Smooth muscle cell (in vitro differentiated cells): ENCODE results near the gene MCM7. TPM values are rescaled to one million over a fixed set of nuclear protein-coding genes. Genes with fewer than 3 reads are reported as not detected.

Experiments
- DNase-seq: peaks from one replicate; lab custom pipeline; 2025; ENCODE audit not compliant: unreplicated experiment; lab: John Stamatoyannopoulos, UW
- H2AFZ ChIP-seq: fragments of 200-600 bp; sonication (generic); 2 replicates; pipeline ENCODE4 v1.6.0; 2016; ENCODE audit warnings: antibody characterized with exemption, low read depth, mild to moderate bottlenecking
- H3F3A ChIP-seq: fragments of 200-600 bp; sonication (generic); 2 replicates; pipeline ENCODE4 v1.6.0; 2017; ENCODE audit warnings: antibody characterized with exemption, low read depth
- H3K27ac ChIP-seq: fragments of 200-600 bp; sonication (generic); 2 replicates; pipeline ENCODE4 v1.5.1; 2016; ENCODE audit warnings: low read depth, mild to moderate bottlenecking
- H3K27me3 ChIP-seq: fragments of 200-600 bp; sonication (generic); 2 replicates; pipeline ENCODE4 v1.6.1; 2016; ENCODE audit warnings: low read depth, mild to moderate bottlenecking
- H3K36me3 ChIP-seq: fragments of 200-600 bp; sonication (generic); 2 replicates; pipeline ENCODE4 v1.5.1; 2016; ENCODE audit warnings: low read depth
- H3K4me1 ChIP-seq: fragments of 200-600 bp; sonication (generic); 2 replicates; pipeline ENCODE4 v1.5.1; 2016; ENCODE audit warnings: low read depth
- H3K4me2 ChIP-seq: fragments of 200-600 bp; sonication (generic); 2 replicates; pipeline ENCODE4 v1.6.0; 2016; ENCODE audit warnings: mild to moderate bottlenecking
- H3K4me3 ChIP-seq: fragments of 200-600 bp; sonication (generic); 2 replicates; pipeline ENCODE4 v1.5.1; 2016; ENCODE audit warnings: mild to moderate bottlenecking
- H3K79me2 ChIP-seq: fragments of 200-600 bp; sonication (generic); 2 replicates; pipeline ENCODE4 v1.6.0; 2016; ENCODE audit warnings: low read depth, mild to moderate bottlenecking
- H3K9ac ChIP-seq: fragments of 200-600 bp; sonication (generic); 2 replicates; pipeline ENCODE4 v1.6.0; 2016; ENCODE audit warnings: low read depth
- H3K9me3 ChIP-seq: fragments of 200-600 bp; sonication (generic); replicated peaks from 2 replicates; pipeline ENCODE4 v1.5.1; 2016; ENCODE audit warnings: low read depth
- H4K20me1 ChIP-seq: fragments of 200-600 bp; sonication (generic); 2 replicates; pipeline ENCODE4 v1.6.0; 2016; ENCODE audit warnings: low read depth
- WGBS: methylation state at CpG from one replicate; pipeline ENCODE4 v1.1.7; 2016; ENCODE audit warnings: low lambda C conversion rate; 5-methylcytosine and 5-hydroxymethylcytosine counted together
- polyA plus RNA-seq: library from polyadenylated mRNA; unstranded; fragments of >200 nt; fragmentation: Nextera tagmentation; extraction: Ambion mirVana; gene quantifications from 2 replicates; pipeline ENCODE4 v1.2.1, GENCODE V29; 2016
- total RNA-seq: library from RNA; depleted of rRNA; stranded (reverse); fragments of >200 nt; gene quantifications from 2 replicates; pipeline ENCODE4 v1.2.3, GENCODE V29; 2014
- TF ChIP-seq, protein P1 (sequence below): fragments of 200-600 bp; sonication (generic); IDR thresholded peaks from 2 replicates; pipeline ENCODE4 v1.5.1; 2017; ENCODE audit warnings: borderline replicate concordance, mild to moderate bottlenecking, antibody characterized with exemption; ENCODE audit not compliant: insufficient read depth, poor library complexity, severe bottlenecking

Gene MCM7
- total and polyA plus RNA-seq, 2 experiments from 2014 or later = 47.6 to 56.9 TPM

DNA sequence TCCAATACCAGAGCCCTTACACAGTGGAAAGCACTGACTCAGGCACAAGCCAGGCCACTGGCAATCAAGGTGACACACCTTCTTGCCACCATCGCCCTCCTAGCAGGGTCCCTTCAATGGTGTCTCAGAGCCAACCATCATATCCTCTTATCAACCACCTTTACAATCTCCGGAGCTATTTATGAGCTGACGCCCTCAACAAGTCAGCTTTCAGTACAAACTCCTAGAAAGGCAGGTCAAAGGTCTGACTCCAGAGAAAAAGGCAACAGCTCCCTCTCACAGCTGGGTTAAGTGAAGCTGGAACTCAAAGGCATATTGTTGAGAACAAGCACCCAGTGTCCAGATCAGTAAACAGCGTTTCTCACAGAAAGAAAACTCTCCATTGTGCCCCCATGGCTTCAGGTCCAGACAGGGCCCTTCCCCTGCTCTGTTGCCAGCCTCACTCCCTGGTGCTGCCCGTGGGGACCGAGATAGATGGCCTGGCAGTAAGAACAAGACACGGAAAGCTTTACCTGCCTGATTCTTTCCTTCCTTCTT, 22.1 kb downstream of the MCM7 start:
- peak overlapping the region; percentile 93 for H3K27ac ChIP-seq
- TF ChIP-seq, protein P1, sequence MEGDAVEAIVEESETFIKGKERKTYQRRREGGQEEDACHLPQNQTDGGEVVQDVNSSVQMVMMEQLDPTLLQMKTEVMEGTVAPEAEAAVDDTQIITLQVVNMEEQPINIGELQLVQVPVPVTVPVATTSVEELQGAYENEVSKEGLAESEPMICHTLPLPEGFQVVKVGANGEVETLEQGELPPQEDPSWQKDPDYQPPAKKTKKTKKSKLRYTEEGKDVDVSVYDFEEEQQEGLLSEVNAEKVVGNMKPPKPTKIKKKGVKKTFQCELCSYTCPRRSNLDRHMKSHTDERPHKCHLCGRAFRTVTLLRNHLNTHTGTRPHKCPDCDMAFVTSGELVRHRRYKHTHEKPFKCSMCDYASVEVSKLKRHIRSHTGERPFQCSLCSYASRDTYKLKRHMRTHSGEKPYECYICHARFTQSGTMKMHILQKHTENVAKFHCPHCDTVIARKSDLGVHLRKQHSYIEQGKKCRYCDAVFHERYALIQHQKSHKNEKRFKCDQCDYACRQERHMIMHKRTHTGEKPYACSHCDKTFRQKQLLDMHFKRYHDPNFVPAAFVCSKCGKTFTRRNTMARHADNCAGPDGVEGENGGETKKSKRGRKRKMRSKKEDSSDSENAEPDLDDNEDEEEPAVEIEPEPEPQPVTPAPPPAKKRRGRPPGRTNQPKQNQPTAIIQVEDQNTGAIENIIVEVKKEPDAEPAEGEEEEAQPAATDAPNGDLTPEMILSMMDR = no peak
- peaks cover 72% of the 10 kb centered on the region for H3K79me2 ChIP-seq
- H3K27me3 ChIP-seq = no peaks in the 10 kb centered on the region
- H3K9me3 ChIP-seq = no peaks in the 10 kb centered on the region
- 96% methylated on average over 7 of the region's 7 CpGs for WGBS
- peaks cover 12% of the 10 kb centered on the region for H3K4me1 ChIP-seq
- H3K36me3 ChIP-seq = peaks cover 26% of the 10 kb centered on the region
- no peak for DNase-seq
- H2AFZ ChIP-seq = no peak overlapping the region
- H4K20me1 ChIP-seq = peaks cover 28% of the 10 kb centered on the region
- H3K9ac ChIP-seq = no peak overlapping the region
- H3K4me3 ChIP-seq = no peak overlapping the region
- peak overlapping the region; percentile 100 for H3K4me2 ChIP-seq
- no peaks in the 10 kb centered on the region for H3F3A ChIP-seq

DNA sequence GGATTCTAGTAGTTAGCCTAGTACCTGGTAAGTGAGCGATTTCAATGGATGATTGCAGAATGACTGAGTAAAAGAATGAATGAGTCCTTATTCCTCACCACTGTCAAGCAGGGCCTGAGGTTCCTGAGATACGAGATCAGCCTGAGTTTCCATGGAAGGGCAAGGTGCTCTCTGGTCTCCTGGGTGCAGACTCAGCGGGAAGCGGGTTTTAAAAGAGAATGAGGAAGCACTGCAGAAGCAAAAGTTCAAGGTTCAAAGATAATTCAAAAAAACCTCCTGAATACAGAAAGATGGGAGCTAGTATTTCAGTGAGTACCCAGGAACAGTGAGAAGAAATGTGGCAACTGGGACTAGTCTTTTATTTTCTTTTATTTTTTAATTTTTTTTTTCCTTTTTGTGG, 24.0 kb downstream of the MCM7 start:
- Histone ChIP-seq H3K79me2 (peaks cover 72% of the 10 kb centered on the region), H3K27ac (no peak overlapping the region), H4K20me1 (peaks cover 28% of the 10 kb centered on the region), H2AFZ (no peak overlapping the region), H3K4me3 (no peak overlapping the region), H3K9ac (no peak overlapping the region), H3K9me3 (peaks cover 9% of the 10 kb centered on the region), H3K4me1 (peaks cover 12% of the 10 kb centered on the region), H3K36me3 (peaks cover 45% of the 10 kb centered on the region), H3K4me2 (no peak overlapping the region), H3F3A (no peaks in the 10 kb centered on the region), H3K27me3 (no peaks in the 10 kb centered on the region)
- 98% methylated on average over 4 of the region's 4 CpGs for WGBS
- no peak for DNase-seq
- TF ChIP-seq, protein P1 = no peak

DNA sequence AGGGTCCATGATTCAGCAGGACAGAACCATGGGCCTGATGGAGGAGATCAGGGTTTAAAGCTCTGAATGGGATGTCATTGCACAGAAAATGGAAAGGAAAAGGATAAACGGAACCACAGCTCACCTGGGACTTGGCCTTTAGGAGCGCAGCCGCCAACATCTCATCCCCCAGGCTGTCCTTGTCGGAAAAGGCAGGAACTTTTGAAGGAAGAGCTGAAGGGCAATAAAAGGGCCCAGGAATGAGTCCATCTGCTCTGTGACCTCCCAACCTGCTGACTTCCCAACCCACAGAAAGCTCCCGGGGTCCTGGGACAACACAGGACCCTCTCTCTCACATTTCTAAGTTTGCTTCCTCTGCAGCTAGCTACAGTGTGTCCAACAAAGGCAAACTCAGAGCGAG, 25.8 kb downstream of the MCM7 start:
- no peak overlapping the region for H3K4me2 ChIP-seq
- TF ChIP-seq, protein P1 = no peak
- peaks cover 63% of the 10 kb centered on the region for H3K36me3 ChIP-seq
- DNase-seq = no peak
- H3F3A ChIP-seq = no peaks in the 10 kb centered on the region
- H3K27me3 ChIP-seq = no peaks in the 10 kb centered on the region
- no peak overlapping the region for H3K9ac ChIP-seq
- 98% methylated on average over 6 of the region's 6 CpGs for WGBS
- H4K20me1 ChIP-seq = peaks cover 27% of the 10 kb centered on the region
- H3K4me3 ChIP-seq = no peak overlapping the region
- no peak overlapping the region for H2AFZ ChIP-seq
- H3K27ac ChIP-seq = no peak overlapping the region
- peaks cover 26% of the 10 kb centered on the region for H3K9me3 ChIP-seq
- peaks cover 61% of the 10 kb centered on the region for H3K79me2 ChIP-seq
- H3K4me1 ChIP-seq = peaks cover 10% of the 10 kb centered on the region

DNA sequence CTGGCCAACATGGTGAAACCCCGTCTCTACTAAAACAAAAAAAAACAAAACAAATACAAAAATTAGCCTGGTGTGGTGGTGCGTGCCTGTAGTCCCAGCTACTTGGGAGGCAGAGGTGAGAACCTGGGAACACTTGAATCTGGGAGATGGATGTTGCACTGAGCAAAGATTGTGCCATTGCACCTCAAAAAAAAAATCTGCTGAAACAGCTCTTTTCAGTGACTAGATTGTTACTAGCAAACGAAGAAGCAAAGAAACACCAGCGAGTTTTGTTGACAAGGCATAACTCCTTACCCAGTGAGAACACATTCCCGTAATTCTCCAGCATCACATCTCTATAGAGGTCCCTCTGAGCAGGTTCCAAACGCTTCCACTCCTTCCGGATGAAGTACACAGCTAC, 26.4 kb downstream of the MCM7 start:
- peaks cover 4% of the 10 kb centered on the region for H3K4me1 ChIP-seq
- H3K27ac ChIP-seq = no peak overlapping the region
- no peak overlapping the region for H3K9ac ChIP-seq
- peaks cover 55% of the 10 kb centered on the region for H3K79me2 ChIP-seq
- DNase-seq = no peak
- TF ChIP-seq, protein P1 = no peak
- peaks cover 69% of the 10 kb centered on the region for H3K36me3 ChIP-seq
- no peak overlapping the region for H3K4me3 ChIP-seq
- peaks cover 2% of the 10 kb centered on the region for H3F3A ChIP-seq
- peaks cover 32% of the 10 kb centered on the region for H3K9me3 ChIP-seq
- H3K4me2 ChIP-seq = no peak overlapping the region
- H2AFZ ChIP-seq = no peak overlapping the region
- no peaks in the 10 kb centered on the region for H3K27me3 ChIP-seq
- peaks cover 21% of the 10 kb centered on the region for H4K20me1 ChIP-seq
- 95% methylated on average over 7 of the region's 7 CpGs for WGBS
